Measurements from ENCODE around the gene FHOD3.

DNA sequence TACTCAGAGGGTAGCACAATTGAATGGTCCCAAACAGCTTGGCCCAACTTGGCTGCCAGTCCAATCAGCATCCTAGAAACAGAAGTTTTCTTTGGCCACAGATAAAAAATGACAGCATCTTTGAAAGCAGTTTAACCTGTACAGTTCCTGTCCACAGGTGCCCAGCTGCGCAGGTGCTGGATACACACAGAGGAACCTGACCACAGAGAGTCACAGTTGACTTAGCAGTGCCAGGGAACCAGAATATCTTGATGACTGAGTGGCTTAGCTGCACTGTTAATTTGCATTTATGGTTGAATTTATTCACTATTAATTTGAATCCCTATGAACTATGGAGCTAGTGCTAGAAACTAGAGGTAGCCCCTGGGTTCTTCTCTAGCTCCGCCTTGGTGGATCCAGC, 437.6 kb downstream of the FHOD3 start:
- TF ChIP-seq, protein P1, sequence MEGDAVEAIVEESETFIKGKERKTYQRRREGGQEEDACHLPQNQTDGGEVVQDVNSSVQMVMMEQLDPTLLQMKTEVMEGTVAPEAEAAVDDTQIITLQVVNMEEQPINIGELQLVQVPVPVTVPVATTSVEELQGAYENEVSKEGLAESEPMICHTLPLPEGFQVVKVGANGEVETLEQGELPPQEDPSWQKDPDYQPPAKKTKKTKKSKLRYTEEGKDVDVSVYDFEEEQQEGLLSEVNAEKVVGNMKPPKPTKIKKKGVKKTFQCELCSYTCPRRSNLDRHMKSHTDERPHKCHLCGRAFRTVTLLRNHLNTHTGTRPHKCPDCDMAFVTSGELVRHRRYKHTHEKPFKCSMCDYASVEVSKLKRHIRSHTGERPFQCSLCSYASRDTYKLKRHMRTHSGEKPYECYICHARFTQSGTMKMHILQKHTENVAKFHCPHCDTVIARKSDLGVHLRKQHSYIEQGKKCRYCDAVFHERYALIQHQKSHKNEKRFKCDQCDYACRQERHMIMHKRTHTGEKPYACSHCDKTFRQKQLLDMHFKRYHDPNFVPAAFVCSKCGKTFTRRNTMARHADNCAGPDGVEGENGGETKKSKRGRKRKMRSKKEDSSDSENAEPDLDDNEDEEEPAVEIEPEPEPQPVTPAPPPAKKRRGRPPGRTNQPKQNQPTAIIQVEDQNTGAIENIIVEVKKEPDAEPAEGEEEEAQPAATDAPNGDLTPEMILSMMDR (IDR thresholded peaks at IDR 0.05; ENCODE audit: low read depth, low read length, missing input control), result no peak
- no peak for TF ChIP-seq TAF1 (conservative IDR thresholded peaks at IDR 0.05)
- TF ChIP-seq, protein P2, sequence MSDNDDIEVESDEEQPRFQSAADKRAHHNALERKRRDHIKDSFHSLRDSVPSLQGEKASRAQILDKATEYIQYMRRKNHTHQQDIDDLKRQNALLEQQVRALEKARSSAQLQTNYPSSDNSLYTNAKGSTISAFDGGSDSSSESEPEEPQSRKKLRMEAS (IDR thresholded peaks at IDR 0.05), result no peak
- no peak for TF ChIP-seq FOXA1 (IDR thresholded peaks at IDR 0.05)
- no peak for TF ChIP-seq FOXA2 (IDR thresholded peaks at IDR 0.05)
- TF ChIP-seq, protein P3, sequence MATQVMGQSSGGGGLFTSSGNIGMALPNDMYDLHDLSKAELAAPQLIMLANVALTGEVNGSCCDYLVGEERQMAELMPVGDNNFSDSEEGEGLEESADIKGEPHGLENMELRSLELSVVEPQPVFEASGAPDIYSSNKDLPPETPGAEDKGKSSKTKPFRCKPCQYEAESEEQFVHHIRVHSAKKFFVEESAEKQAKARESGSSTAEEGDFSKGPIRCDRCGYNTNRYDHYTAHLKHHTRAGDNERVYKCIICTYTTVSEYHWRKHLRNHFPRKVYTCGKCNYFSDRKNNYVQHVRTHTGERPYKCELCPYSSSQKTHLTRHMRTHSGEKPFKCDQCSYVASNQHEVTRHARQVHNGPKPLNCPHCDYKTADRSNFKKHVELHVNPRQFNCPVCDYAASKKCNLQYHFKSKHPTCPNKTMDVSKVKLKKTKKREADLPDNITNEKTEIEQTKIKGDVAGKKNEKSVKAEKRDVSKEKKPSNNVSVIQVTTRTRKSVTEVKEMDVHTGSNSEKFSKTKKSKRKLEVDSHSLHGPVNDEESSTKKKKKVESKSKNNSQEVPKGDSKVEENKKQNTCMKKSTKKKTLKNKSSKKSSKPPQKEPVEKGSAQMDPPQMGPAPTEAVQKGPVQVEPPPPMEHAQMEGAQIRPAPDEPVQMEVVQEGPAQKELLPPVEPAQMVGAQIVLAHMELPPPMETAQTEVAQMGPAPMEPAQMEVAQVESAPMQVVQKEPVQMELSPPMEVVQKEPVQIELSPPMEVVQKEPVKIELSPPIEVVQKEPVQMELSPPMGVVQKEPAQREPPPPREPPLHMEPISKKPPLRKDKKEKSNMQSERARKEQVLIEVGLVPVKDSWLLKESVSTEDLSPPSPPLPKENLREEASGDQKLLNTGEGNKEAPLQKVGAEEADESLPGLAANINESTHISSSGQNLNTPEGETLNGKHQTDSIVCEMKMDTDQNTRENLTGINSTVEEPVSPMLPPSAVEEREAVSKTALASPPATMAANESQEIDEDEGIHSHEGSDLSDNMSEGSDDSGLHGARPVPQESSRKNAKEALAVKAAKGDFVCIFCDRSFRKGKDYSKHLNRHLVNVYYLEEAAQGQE (IDR thresholded peaks at IDR 0.05), result no peak
- no peak for TF ChIP-seq YY1 (IDR thresholded peaks at IDR 0.05)
- TF ChIP-seq RAD21 (IDR thresholded peaks at IDR 0.05), result no peak
- TF ChIP-seq HNF4G (IDR thresholded peaks at IDR 0.05), result no peak
- TF ChIP-seq SP1 (IDR thresholded peaks at IDR 0.05), result no peak
- TF ChIP-seq JUND (IDR thresholded peaks at IDR 0.05), result no peak
- TF ChIP-seq, protein P4, sequence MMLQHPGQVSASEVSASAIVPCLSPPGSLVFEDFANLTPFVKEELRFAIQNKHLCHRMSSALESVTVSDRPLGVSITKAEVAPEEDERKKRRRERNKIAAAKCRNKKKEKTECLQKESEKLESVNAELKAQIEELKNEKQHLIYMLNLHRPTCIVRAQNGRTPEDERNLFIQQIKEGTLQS (IDR thresholded peaks at IDR 0.05), result no peak
- no peak for TF ChIP-seq GABPA (IDR thresholded peaks at IDR 0.05 in 1 of 2, conservative IDR thresholded peaks at IDR 0.05 in 1 of 2)
- TF ChIP-seq EGR1 (IDR thresholded peaks at IDR 0.05; ENCODE audit: low read depth in 2 of 2), result no peak
